ENCODE data around the gene DOLPP1. TPM values are rescaled to one million over a fixed set of nuclear protein-coding genes. Genes with fewer than 3 reads are reported as not detected.

The DOLPP1 gene
- total and polyA plus RNA-seq, 2 of the 8 experiments (the other 6 are each of a cell fraction or from before 2014, with no cell fraction given), result 36.0 to 45.3 TPM

DNA sequence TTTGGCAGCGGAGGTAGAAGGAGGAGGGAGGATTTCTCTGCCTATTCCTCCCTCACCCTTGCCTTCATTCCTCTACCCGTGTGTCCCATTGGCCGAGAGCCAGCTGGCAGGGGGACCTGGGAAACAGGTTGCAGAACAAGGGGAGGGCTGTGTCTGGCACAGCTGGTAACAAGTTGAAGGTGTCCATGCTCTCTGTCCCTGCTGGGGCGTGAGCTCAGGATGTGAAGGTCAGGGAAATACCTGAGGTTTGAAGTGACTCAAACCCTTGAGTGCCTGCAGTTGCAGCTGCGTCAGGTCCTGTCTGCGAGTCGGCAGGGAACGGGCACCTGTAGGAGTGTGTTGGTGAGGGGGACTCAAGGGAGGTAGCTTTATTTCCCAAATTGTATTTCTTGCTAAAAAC is 28.3 kb upstream of the DOLPP1 start:
- peaks cover 4 to 24% (median 9%) of the 10 kb centered on the region in 4 experiments; a peak in 7 of 8 replicates for H3K36me3 ChIP-seq (ENCODE audit: control insufficient read depth in 2 of 4, insufficient read depth in 4 of 4, low read length in 3 of 4)
- FAIRE-seq, result no peak
- H3K9ac ChIP-seq (replicated peaks in 1 of 4; ENCODE audit: extremely low read depth in 1 of 4, low read depth in 3 of 4, low read length in 3 of 4), result no peak overlapping the region
- H2AK5ac ChIP-seq (ENCODE audit: low read depth, low read length), result no peak overlapping the region
- no peak for DNase-seq (ENCODE audit: low read depth in 1 of 2, low spot score in 2 of 2)
- no peak overlapping the region for H3K18ac ChIP-seq (ENCODE audit: extremely low read depth, low read length)
- no peak overlapping the region for H4K5ac ChIP-seq (ENCODE audit: insufficient read length, low read depth, low read length)
- H3K4me1 ChIP-seq (replicated peaks in 1 of 4; ENCODE audit: control insufficient read depth in 3 of 4, insufficient read depth in 4 of 4, low read length in 3 of 4), result no peaks in the 10 kb centered on the region
- no peak overlapping the region for H2AFZ ChIP-seq (ENCODE audit: low read length)
- H3K9me3 ChIP-seq (ENCODE audit: insufficient read depth in 2 of 2, low read depth in 1 of 2, low read length in 1 of 2), result no peaks in the 10 kb centered on the region
- H2BK12ac ChIP-seq (ENCODE audit: low read depth, low read length), result no peak overlapping the region
- ChIA-PET CTCF (ENCODE audit: partially characterized antibody) (interaction anchor here (1.3 kb wide), 1 partner anchor 60 kb away, joined by 3 read pairs; no protein-coding TSS in a partner anchor), POLR2A (ENCODE audit: partially characterized antibody) (interaction anchor here (0.7 to 1.2 kb wide), 2 partner anchors 16 to 25 kb away, joined by 3 read pairs; partner anchors contain the start of gene MIGA2)
- H3K27ac ChIP-seq (ENCODE audit: low read depth, low read length), result no peak overlapping the region
- H3K14ac ChIP-seq (ENCODE audit: insufficient read length), result no peak overlapping the region
- H3K23ac ChIP-seq (ENCODE audit: insufficient read length), result no peak overlapping the region
- no peak overlapping the region for H2BK15ac ChIP-seq (ENCODE audit: low read length)
- no peak overlapping the region for H2BK20ac ChIP-seq (ENCODE audit: low read length)
- no peaks in the 10 kb centered on the region for H3K27me3 ChIP-seq (replicated peaks in 1 of 4; ENCODE audit: control insufficient read depth in 3 of 4, extremely low read depth in 1 of 4, insufficient read depth in 3 of 4, low read length in 3 of 4)
- no peak overlapping the region for H3K4me2 ChIP-seq (ENCODE audit: insufficient read depth in 1 of 2, low read depth in 2 of 2, low read length in 2 of 2)
- H3K56ac ChIP-seq (replicated peaks; ENCODE audit: insufficient read length, low read depth, low read length), result no peak overlapping the region
- H3K4ac ChIP-seq (replicated peaks; ENCODE audit: insufficient read length, low read depth, low read length), result no peak overlapping the region
- no peak overlapping the region for H2BK5ac ChIP-seq (ENCODE audit: low read depth, low read length)
- WGBS, 2 experiments (ENCODE audit: extremely low coverage in 1 of 2, insufficient coverage in 1 of 2, insufficient read length in 1 of 2, insufficient replicate concordance in 2 of 2, low coverage in 1 of 2, low lambda C conversion rate in 2 of 2, missing lambda C conversion rate in 1 of 2), result 94% methylated on average over 8 of the region's 8 CpGs; no CpG with 5 or more reads in 1 of the 2 experiments
- no peaks in the 10 kb centered on the region for H3K79me1 ChIP-seq (ENCODE audit: low read depth, low read length)
- peak overlapping the region; percentile 57; the same call in 1 of the 2 replicates for H4K8ac ChIP-seq (ENCODE audit: extremely low read depth, insufficient read depth, low read length)
- H3K23me2 ChIP-seq (ENCODE audit: low read depth, low read length), result no peaks in the 10 kb centered on the region
- H3K79me2 ChIP-seq (ENCODE audit: control insufficient read depth in 1 of 2, insufficient read depth in 2 of 2, low read length in 2 of 2), result no peaks in the 10 kb centered on the region
- H4K20me1 ChIP-seq (replicated peaks in 1 of 2; ENCODE audit: control insufficient read depth in 1 of 2, insufficient read depth in 2 of 2, low read length in 2 of 2), result peaks cover 0 to 2% of the 10 kb centered on the region in 2 experiments
- no peak overlapping the region for H2BK120ac ChIP-seq (replicated peaks; ENCODE audit: low read depth, low read length)
- no peak overlapping the region for H3K4me3 ChIP-seq (ENCODE audit: extremely low read depth in 1 of 4, insufficient read depth in 2 of 4, low read depth in 3 of 4, low read length in 4 of 4)
- no peak overlapping the region for H4K91ac ChIP-seq (replicated peaks; ENCODE audit: insufficient read length, low read length)
- TF ChIP-seq CBX5 (IDR thresholded peaks at IDR 0.05; ENCODE audit: low read depth, low read length), result no peak

Data from H1 (cell line).